Mucosa of rectum (tissue), 2 donors: ENCODE results near the gene SPRR2G.
"Not testable (repeated sequence)": the region's sequence is repeated elsewhere in the genome, so short reads cannot be mapped to it uniquely, and the experiment has no call there.

Experiments used
- H3K27ac ChIP-seq, 2 donors: one replicate each; pipeline ENCODE4 v1.7.0; 2013; ENCODE audit warnings: inconsistent platforms in 2 of 2, low read depth in 2 of 2, low read length in 2 of 2
- H3K27me3 ChIP-seq, 2 donors: one replicate each; pipeline ENCODE4 v1.7.0; 2013; ENCODE audit warnings: low read length in 2 of 2; ENCODE audit not compliant: control insufficient read depth in 2 of 2, insufficient read depth in 2 of 2
- H3K36me3 ChIP-seq, 2 donors: one replicate each; pipeline ENCODE4 v1.7.0; 2013; ENCODE audit warnings: low read length in 2 of 2; ENCODE audit not compliant: control insufficient read depth in 2 of 2, insufficient read depth in 2 of 2
- H3K4me1 ChIP-seq, 2 donors: one replicate each; pipeline ENCODE4 v1.7.0; 2013; ENCODE audit warnings: low read length in 2 of 2, mild to moderate bottlenecking in 1 of 2; ENCODE audit not compliant: control insufficient read depth in 2 of 2, insufficient read depth in 2 of 2
- H3K4me3 ChIP-seq, 2 donors: one replicate each; pipeline ENCODE4 v1.7.0; 2013; ENCODE audit warnings: low read length in 2 of 2
- H3K9ac ChIP-seq, 2 donors: one replicate each; pipeline ENCODE4 v1.7.0; 2013; ENCODE audit warnings: low read length in 2 of 2, low read depth in 1 of 2, mild to moderate bottlenecking in 1 of 2
- H3K9me3 ChIP-seq, 2 donors: one replicate each; pipeline ENCODE4 v1.7.0; 2013; ENCODE audit warnings: low read length in 2 of 2; ENCODE audit not compliant: control insufficient read depth in 2 of 2
- donor health status: healthy.
- donor health status: Normal muscosa, but diverticular disease.

SPRR2G gene

DNA sequence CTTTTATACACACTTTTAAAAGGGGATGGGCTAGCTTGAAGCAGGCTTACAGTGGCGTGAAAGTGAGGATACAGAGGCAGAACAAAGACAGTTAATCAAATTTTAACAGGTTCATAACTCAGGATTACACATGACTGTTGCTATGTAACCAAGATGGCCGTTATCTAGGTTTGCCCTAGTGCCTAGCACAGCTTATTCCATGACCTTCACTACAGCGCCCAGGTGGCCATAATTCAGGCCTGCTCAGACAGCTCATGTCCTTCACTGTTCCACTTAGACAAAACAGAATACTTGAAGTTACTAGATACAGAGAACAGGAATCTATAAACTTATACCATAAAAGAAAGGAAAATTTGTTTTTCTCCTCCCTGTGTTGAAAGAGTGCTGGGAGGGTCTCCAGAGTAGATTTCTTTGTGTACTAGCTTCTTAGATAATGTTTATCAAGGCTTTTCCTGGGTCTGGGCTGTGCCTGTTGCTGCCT is 31.2 kb downstream of the SPRR2G start:
- Histone ChIP-seq H3K4me3 (no peak overlapping the region), H3K9me3 (no peaks in the 10 kb centered on the region), H3K4me1 (no peaks in the 10 kb centered on the region), H3K36me3 (no peaks in the 10 kb centered on the region), H3K27ac (no peak overlapping the region), H3K27me3 (no peaks in the 10 kb centered on the region), H3K9ac (no peak overlapping the region)

DNA sequence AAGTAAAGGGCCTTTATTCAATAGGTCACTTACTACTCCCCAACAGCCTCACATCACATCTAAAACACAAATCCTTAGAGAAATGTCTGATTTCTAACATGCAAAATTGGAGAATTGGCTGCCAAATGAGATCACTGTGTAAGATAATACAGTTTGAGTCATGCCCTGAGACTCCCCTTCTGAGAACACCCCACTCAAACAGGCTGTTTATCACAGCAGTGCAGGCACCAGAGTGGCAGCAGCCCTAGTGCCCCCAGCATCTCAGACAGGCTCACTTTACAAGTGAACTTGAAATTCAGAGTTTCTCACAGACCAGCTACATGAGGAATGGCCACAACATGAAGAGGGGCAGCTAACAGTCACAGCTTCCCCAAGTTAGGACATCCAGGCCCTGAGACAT is 35.4 kb downstream of the SPRR2G start:
- H3K27ac ChIP-seq, H3K27me3 ChIP-seq, H3K4me1 ChIP-seq, H3K9ac ChIP-seq, H3K36me3 ChIP-seq, H3K4me3 ChIP-seq, H3K9me3 ChIP-seq: not testable (repeated sequence)

DNA sequence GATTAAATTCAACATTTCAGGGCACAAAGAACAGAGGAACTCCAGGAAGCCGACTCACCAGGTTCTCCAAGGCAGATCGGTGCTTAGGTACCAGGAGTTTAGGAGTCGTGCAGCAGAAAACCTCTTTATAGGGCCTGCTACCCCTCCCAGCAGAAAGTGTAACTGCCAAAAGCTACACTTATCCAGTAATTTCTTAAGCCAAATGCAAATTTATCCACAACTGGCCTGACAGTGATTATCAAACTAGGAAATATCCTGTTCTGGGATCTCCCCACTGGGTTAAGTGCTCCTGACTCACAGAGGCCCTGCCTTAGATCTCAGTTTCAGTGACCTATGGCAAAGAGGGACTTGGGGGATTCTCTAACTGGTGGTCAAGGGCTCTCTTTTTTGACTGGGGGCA is 37.3 kb downstream of the SPRR2G start, which contains the start of gene SPRR2F:
Gene SPRR2F (minus strand): TSS at position 101 of the 400 bp plus-strand sequence. CDS start 783 bp downstream, outside the sequence.
- Histone ChIP-seq H3K36me3 (no peaks in the 10 kb centered on the region), H3K27ac (no peak within 1 kb of the TSS), H3K9ac (no peak within 1 kb of the TSS), H3K4me1 (no peaks in the 10 kb centered on the region), H3K4me3 (no peak within 1 kb of the TSS), H3K27me3 (no peaks in the 10 kb centered on the region), H3K9me3 (no peaks in the 10 kb centered on the region)

DNA sequence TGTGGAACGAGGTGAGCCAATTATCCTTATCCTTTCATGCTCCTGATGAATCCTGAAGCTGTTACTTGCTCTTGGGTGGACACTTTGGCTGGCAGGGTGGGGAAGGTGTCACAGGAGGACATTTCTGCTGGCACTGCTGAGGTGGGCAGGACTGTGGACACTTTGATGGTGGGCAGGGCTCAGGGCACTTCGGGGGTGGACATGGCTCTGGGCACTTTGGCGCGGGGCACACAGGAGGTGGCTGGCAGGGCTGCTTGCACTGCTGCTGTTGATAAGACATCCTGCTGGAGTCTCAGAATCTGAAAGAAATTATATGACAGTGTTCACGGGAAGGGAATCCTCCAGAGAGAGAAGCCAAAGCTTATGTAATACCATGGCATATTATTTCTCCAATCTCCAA is 38.2 kb downstream of the SPRR2G start:
- not testable (repeated sequence) for H3K36me3 ChIP-seq, H3K9me3 ChIP-seq, H3K4me3 ChIP-seq, H3K27me3 ChIP-seq, H3K9ac ChIP-seq, H3K27ac ChIP-seq, H3K4me1 ChIP-seq

DNA sequence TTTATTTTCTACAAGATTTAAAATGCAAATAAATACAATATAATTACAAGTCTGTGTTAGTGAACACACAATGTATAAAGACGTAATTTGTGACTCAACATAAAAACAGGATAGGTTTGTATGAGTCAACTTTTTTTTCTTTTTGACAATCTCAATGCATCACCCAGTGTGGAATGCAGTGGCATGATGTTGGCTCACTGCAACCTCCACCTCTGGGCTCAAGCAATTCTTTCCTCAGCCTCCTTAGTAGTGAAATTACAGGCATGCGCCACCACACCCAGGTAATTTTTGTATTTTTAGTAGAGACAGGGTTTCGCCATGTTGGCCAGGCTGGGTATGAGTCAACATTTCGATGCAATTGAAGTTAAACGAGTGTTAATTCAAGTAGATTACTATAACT is 50.4 kb downstream of the SPRR2G start:
- H3K27ac ChIP-seq = no peak overlapping the region
- no peak overlapping the region for H3K4me3 ChIP-seq

More for the DNA sequence above, 50.4 kb downstream of the SPRR2G start:
- H3K9me3 ChIP-seq = no peaks in the 10 kb centered on the region
- H3K36me3 ChIP-seq = no peaks in the 10 kb centered on the region
- H3K4me1 ChIP-seq = no peaks in the 10 kb centered on the region
- H3K27me3 ChIP-seq = peaks cover 0 to 4% of the 10 kb centered on the region in 2 donors
- no peak overlapping the region for H3K9ac ChIP-seq
